Activated effector memory CD4-positive, alpha-beta T cell treated with Interleukin-2 at 50 U/mL for 16 hours (primary cell): ENCODE data around the gene PSAP.

Experiments used
- DNase-seq: peaks from one replicate; pipeline ENCODE4 v3.0.0-alpha.2; 2020

Gene PSAP

GRCh38 chr10:71824333-71824732 is 26.7 kb downstream of the PSAP start:
- DNase-seq, result no peak

- DNase-seq, result no peak
Measured at GRCh38 chr10:71823356-71823755, 27.7 kb downstream of the PSAP start.

GRCh38 chr10:71821909-71822763 is 28.9 kb downstream of the PSAP start:
- no peak for DNase-seq

GRCh38 chr10:71820966-71821365 is 30.1 kb downstream of the PSAP start:
- no peak for DNase-seq

- no peak for DNase-seq
Measured at GRCh38 chr10:71819985-71820384, 31.1 kb downstream of the PSAP start.

GRCh38 chr10:71819441-71819861 is 31.6 kb downstream of the PSAP start:
- DNase-seq, result no peak

- DNase-seq, result no peak
Measured at GRCh38 chr10:71818674-71819260, 32.3 kb downstream of the PSAP start.

- no peak for DNase-seq
Measured at GRCh38 chr10:71817831-71818655, 33.0 kb downstream of the PSAP start.

GRCh38 chr10:71816936-71817618 is 34.0 kb downstream of the PSAP start:
- no peak for DNase-seq

GRCh38 chr10:71816421-71816851 is 34.6 kb downstream of the PSAP start:
- DNase-seq, result no peak

- no peak for DNase-seq
Measured at GRCh38 chr10:71815515-71816130, 35.4 kb downstream of the PSAP start.

- no peak for DNase-seq
Measured at GRCh38 chr10:71814922-71815411, 36.1 kb downstream of the PSAP start.

- no peak for DNase-seq
Measured at GRCh38 chr10:71812913-71813590, 38.0 kb downstream of the PSAP start.

GRCh38 chr10:71812016-71812912 is 38.8 kb downstream of the PSAP start:
- peak; percentile 58 for DNase-seq

GRCh38 chr10:71811351-71811750 is 39.7 kb downstream of the PSAP start:
- DNase-seq, result no peak

- no peak for DNase-seq
Measured at GRCh38 chr10:71810048-71810750, 40.9 kb downstream of the PSAP start.

- DNase-seq, result no peak
Measured at GRCh38 chr10:71809628-71810027, 41.4 kb downstream of the PSAP start.

- DNase-seq, result no peak
Measured at GRCh38 chr10:71807557-71808510, 43.2 kb downstream of the PSAP start.
